HG02970 (cell line): ENCODE data around the gene HK2.
"Not testable (repeated sequence)": the region's sequence is repeated elsewhere in the genome, so short reads cannot be mapped to it uniquely, and the experiment has no call there.

Experiments used
- ATAC-seq: cut with Tn5 transposase; IDR thresholded peaks from one replicate; pipeline ENCODE4 v1.9.1; 2021; ENCODE audit warnings: mild to moderate bottlenecking, moderate library complexity, moderate number of reproducible peaks; ENCODE audit not compliant: unreplicated experiment, low FRiP score

The HK2 gene

DNA sequence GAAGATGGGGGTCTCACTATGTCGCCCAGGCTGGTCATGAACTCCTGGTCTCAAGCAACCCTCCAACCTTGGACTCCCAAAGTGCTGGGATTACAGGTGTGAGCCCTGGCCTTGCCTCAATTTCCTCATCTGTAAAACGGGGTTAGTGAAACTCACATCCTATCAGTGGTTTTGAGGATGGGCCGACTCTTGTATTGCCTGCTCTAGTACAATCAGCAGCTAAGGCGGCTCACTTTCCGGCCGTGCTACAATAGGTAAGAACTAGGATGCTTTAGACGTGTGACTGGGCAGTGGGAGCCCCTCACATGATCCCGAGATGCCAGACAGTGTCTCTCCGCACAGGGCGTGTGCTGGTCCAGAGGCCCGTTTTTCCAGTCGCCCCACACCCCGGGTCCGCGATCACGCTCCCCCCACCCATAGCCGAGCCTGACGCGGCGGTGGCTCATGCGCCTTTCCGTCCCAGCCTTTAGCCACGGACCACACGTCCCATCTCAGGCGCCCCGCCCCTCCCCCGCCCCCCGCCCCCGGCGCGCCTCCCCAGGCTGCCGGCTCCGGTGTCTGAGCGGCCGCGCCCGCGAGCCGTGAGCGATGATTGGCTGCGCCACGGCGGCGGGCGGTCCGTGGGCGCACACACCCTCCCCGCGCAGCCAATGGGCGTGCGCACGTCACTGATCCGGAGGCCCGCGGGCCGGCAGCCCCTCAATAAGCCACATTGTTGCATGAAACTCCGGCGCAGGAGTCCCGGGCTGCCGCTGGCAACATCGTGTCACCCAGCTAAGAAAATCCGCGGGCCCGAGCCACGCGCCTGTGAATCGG, at the start of gene HK2:
Gene HK2, plus strand, starts transcription at position 710 of the 816 bp plus-strand sequence. CDS start 454 bp downstream, outside the sequence.
- peak; percentile 80 for ATAC-seq

DNA sequence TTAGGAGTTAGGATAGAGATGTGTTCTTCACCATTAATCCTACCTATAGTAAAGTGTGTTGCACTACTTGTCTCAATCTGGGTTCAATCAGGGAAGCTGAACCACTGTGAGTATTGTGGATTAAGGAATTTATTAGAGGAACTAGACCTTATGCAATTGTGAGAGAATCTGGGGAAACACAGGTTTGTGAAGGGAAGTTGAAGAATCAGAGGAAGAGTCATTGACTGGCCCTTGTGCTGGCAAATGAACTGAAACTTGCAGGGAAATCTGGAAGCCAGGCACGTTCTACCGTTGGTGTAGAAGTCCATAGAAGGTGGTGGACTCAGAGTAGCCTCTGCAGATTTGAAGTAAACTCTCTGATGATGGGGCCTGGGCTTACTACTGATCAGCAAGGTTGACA, 44.7 kb upstream of the HK2 start:
- no peak for ATAC-seq

GRCh38 chr2:74792282-74792681, 41.6 kb upstream of the HK2 start:
- no peak for ATAC-seq

- ATAC-seq, result not testable (repeated sequence)
Observed at GRCh38 chr2:74794878-74795277, 39.0 kb upstream of the HK2 start.

DNA sequence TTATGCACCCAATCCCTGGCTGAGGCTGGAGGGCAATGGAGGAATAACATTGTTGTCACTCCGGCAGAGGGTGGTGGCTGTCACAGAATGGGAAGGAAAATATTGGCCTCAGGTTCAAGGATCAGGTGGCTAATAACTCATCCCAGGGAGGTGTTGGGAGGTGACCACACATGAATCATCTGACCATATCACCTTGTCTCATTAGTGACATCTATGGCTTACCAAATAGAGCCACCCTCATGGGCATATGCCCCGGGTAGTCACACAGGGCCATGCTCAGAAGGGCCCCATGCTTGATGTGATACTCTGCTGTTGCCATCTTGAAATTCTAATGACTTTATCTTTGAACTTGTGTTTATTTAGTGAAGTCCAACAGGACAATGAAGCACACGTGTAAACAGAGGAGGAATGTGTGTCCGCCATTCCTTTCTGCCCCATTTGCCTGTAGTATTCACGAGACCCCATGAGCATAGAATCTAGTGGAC, 27.5 kb upstream of the HK2 start:
- no peak for ATAC-seq

GRCh38 chr2:74806920-74807319, 27.0 kb upstream of the HK2 start:
- no peak for ATAC-seq

GRCh38 chr2:74812787-74813590, 20.9 kb upstream of the HK2 start:
- ATAC-seq, result no peak

DNA sequence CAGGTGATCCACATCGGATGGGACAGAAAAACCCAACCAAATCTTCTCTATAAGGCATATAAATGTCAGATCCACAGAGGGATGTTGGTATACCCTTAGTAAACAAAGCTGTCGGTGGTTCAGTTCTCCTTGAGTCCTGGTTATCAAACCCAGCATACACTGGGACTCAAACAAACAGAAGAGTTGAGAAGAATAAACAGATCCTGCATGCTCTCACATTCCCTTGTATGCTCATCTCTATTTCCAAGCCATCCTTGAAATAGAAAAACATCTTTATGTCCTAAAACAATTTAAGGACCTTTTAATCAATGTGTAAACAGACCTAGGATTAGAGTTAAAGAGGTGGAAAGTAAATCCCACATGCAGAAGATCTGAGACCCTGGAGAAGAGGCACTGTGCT, 19.8 kb upstream of the HK2 start:
- no peak for ATAC-seq

- no peak for ATAC-seq
Observed at GRCh38 chr2:74815941-74816340, 18.0 kb upstream of the HK2 start.

DNA sequence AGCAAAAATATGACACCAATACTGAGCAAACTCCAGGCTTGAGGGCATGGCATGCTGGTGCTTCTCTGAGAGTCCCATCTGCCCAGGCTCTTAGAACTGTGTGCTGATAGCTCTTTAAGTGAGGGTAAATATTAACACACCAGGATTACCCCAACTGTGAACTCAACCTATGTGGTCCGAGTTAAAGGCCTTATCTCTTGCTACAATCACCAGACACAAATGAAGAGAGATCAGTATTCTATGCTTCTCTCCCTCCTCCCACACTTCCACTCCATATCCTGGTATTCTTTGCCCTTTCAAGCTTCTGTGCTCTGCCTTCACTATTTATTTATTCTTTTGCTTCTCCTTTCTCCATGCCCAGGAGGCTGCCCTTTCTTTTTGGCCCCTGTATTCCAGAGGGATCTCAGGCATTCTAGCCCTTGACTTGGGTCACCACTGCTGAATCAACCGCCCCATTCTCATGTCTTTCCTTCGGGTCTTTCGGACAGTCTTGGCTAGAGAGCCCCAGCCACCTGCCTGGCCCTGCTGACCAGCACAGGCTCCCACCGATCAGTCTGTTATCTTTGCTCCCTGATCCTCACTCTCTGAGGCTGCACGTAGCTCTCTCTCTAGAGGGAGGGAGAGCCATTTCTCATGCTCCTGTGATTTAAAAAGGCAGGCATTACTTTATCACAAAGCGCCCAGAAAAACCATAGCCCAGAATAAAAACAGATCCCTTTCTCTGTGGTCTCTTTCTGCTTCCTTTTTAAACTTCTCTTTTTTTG, 17.2 kb upstream of the HK2 start:
- no peak for ATAC-seq

DNA sequence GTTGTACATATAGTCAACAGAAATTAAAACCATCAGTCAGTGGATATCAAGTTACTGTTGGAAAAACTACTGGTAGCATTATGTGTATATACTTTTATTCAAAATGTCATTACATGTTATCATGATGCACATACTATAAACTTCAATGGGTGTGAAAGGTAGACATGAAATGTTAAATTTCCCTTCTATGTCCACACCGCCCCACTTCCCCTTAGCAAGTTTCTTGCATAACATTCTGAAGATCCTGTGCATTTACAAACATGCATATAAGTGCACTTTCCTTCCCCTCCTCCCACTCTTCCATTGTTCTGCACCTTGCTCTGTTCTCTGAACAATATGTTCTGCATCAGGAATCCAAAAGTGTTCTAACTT, 16.6 kb upstream of the HK2 start:
- ATAC-seq, result no peak

- ATAC-seq, result no peak
Observed at GRCh38 chr2:74819702-74820101, 14.2 kb upstream of the HK2 start.

DNA sequence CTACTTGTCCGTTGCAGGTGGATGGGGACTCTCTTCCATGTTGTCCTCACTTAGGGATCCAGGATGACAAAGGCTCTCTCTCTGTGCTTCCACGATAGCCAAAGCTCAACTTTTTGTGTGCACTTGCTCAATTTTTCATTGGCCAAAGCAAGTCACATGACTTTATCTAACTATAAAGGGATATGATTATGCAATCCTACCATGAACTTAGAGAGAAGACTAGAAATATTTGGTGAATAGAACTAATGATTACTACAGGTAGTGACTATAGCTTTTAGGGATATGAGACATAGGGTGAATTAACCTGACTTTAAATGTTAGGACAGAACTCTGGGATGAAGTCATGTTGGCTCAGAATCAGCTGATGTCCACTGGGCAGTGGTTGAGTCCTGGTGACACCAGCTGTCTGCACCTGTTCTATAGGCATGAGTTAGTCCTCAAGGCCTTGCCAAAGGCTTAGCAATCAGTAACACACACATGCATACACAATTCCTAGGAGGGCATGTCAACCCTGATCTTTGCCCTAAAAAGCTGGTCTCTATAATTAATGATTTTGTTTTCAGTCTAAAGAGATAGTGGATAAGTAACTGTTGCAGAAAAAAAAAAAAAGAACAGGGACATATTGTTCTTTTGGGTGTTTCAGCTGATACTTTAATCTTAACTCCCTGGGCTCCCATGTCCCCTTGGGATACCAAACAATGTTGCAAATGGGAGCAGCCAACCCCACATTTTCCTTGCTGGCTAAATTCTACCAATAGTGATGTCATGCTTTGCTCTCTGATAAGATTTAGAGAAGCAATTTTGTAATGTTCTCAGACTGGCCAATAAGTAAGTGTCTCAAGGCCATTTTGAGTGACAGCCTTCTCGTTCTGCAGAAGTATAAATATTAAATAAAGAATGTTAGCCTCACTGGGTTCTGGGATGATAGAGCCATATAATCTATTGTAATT, 12.5 kb upstream of the HK2 start:
- ATAC-seq, result no peak

- no peak for ATAC-seq
Observed at GRCh38 chr2:74822771-74823566, 11.0 kb upstream of the HK2 start.

DNA sequence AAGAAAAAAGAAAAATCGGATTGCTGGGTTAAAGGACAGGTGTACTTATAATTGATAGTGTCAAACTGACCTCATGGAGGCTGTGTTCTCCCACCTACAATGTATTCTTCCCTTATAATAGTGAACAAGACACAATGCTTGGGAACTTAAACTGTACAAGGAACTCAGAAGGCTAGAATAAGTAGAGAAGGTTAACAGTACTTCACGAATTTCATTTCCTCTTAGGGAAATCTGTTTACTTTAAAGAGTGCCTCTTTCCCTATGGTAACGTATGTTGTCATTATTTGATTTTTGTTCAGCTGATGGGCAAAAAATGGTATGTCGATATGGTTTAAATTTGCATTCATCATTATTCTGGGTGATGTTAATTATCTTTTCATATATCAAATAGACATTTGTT, 9.2 kb upstream of the HK2 start:
- ATAC-seq, result no peak

GRCh38 chr2:74828543-74828942, 5.4 kb upstream of the HK2 start:
- ATAC-seq, result no peak

- no peak for ATAC-seq
Observed at GRCh38 chr2:74831693-74832530, 2.0 kb upstream of the HK2 start.

- not testable (repeated sequence) for ATAC-seq
Observed at GRCh38 chr2:74834234-74834791, 386 bp downstream of the HK2 start.
